ENCODE data around the gene MTREX. TPM values are rescaled to one million over a fixed set of nuclear protein-coding genes. Genes with fewer than 3 reads are reported as not detected.

The MTREX gene
- total RNA-seq, 1 experiment from 2014 or later, result 123 TPM

GRCh38 chr5:55470282-55470681, 162.5 kb downstream of the MTREX start:
- DNase-seq, result no peak
- Histone ChIP-seq H2BK120ac (ENCODE audit: low read depth, low read length, poor library complexity, severe bottlenecking) (no peak overlapping the region), H3K23me2 (ENCODE audit: insufficient read length, low read depth, low read length, poor library complexity, severe bottlenecking) (no peaks in the 10 kb centered on the region), H4K20me1 (ENCODE audit: control insufficient read depth, insufficient read depth, insufficient read length) (no peaks in the 10 kb centered on the region), H2AFZ (ENCODE audit: low read length) (no peak overlapping the region), H4K8ac (replicated peaks; ENCODE audit: insufficient read length, low read depth, low read length) (no peak overlapping the region), H3K27ac (ENCODE audit: insufficient read length, low read depth, low read length) (no peak overlapping the region), H3K4me2 (ENCODE audit: insufficient read depth, insufficient read length, low read length) (no peak overlapping the region), H3K4me1 (ENCODE audit: insufficient read depth, low read length) (no peaks in the 10 kb centered on the region), H3K9ac (ENCODE audit: extremely low read depth, insufficient read length, low read length) (no peak overlapping the region), H2BK20ac (ENCODE audit: low read depth, low read length, poor library complexity, severe bottlenecking) (no peak overlapping the region), H2BK5ac (ENCODE audit: insufficient read length, low read length) (no peak overlapping the region), H2AK5ac (ENCODE audit: insufficient read length, low read length) (no peak overlapping the region), H3K9me3 (ENCODE audit: control insufficient read depth, low read depth, low read length) (no peaks in the 10 kb centered on the region), H3K23ac (ENCODE audit: insufficient read length, low read depth, low read length) (no peak overlapping the region), H3K4ac (ENCODE audit: low read depth, low read length) (no peak overlapping the region), H2BK15ac (ENCODE audit: low read depth, low read length) (no peak overlapping the region), H3K18ac (ENCODE audit: insufficient read length, low read depth, low read length) (no peak overlapping the region), H2BK12ac (ENCODE audit: insufficient read length, low read depth, low read length) (no peak overlapping the region), H3K79me2 (ENCODE audit: insufficient read depth, low read length) (no peaks in the 10 kb centered on the region; the same call in 1 of the 2 replicates), H3K27me3 (ENCODE audit: insufficient read depth, low read length) (no peaks in the 10 kb centered on the region), H3T11ph (ENCODE audit: low read length) (no peak overlapping the region), H4K91ac (ENCODE audit: insufficient read length, low read depth, low read length) (no peak overlapping the region), H3K14ac (ENCODE audit: insufficient read depth, low read length) (no peak overlapping the region), H3K56ac (ENCODE audit: insufficient read length, low read depth, low read length) (no peak overlapping the region), H3K79me1 (ENCODE audit: insufficient read depth, low read depth, low read length, poor library complexity, severe bottlenecking) (peaks cover 2% of the 10 kb centered on the region), H4K5ac (ENCODE audit: insufficient read length, low read depth, low read length) (no peak overlapping the region)
- peaks cover 12 to 21% of the 10 kb centered on the region in 2 experiments for H3K4me1 Mint-ChIP-seq
- no peak for TF ChIP-seq CTCF (conservative IDR thresholded peaks at IDR 0.05)
- no peaks in the 10 kb centered on the region for H3K27me3 Mint-ChIP-seq (ENCODE audit: low read depth)
- peak overlapping the region in 1 of 3 experiments; percentile 79; a peak in 1 of 7 replicates for H3K27ac Mint-ChIP-seq
- H3K4me3 Mint-ChIP-seq, result no peak overlapping the region
- no CpG with 5 or more reads among the region's 1 CpG for WGBS (ENCODE audit: extremely low coverage, insufficient read length, low lambda C conversion rate)
- H3K36me3 Mint-ChIP-seq (ENCODE audit: insufficient read depth in 1 of 3, low read depth in 3 of 3), result peaks cover 6 to 38% (median 24%) of the 10 kb centered on the region in 3 experiments; a peak in 5 of 7 replicates
- H3K9me3 Mint-ChIP-seq, result no peaks in the 10 kb centered on the region
